ENCODE results near the gene DFFA. TPM values are rescaled to one million over a fixed set of nuclear protein-coding genes. Genes with fewer than 3 reads are reported as not detected.

The DFFA gene
- total RNA-seq, 1 experiment from 2014 or later, result 49.7 TPM

DNA sequence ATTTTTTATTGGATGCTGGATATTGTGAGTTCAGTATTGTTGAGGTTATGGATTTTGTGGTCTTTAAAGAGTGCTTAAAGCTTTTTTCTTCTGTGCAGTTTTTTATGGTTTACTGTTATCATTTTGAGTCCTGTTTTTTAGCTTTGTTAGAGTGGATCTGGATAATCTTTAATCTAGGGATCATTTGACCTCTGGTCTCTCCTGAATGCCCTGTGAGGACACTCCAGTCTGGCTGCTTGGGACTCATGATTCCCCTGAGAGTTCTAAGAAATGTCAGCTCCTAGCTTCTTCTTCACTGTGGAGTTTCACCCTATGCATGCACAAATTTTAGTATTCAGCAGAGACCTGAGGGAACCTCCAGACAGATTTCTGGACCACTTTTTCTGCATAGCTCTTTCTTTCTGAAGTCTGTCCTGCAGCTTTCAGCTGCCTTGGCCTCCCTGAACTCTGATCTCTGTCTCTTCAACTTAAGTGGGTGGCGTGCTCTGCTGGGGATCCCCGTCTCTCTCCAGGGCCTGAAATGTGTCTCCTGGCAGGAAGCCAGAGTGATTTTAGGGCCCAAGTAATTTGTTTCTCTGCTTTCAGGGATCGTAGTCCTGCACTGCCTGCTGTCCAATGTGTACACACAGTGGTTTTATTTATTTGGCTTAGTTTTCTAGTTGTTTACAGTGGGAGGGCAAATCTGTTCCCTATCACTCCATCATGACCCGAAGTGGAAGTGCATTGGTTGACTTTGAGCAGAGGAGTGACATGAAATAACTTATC is 17.1 kb upstream of the DFFA start:
- Histone ChIP-seq H3K27ac (ENCODE audit: low read depth, low read length, poor library complexity, severe bottlenecking) (no peak overlapping the region), H3K36me3 (ENCODE audit: insufficient read depth, low read length, poor library complexity, severe bottlenecking) (no peaks in the 10 kb centered on the region), H3K27me3 (replicated peaks; ENCODE audit: insufficient read depth, low read depth, low read length, poor library complexity) (no peaks in the 10 kb centered on the region), H3K4me1 (ENCODE audit: insufficient read depth, low read length, poor library complexity, severe bottlenecking) (peaks cover 1% of the 10 kb centered on the region), H3K9me3 (ENCODE audit: low read depth, low read length, poor library complexity, severe bottlenecking) (no peaks in the 10 kb centered on the region), H3K4me3 (ENCODE audit: low read depth, low read length, poor library complexity, severe bottlenecking) (no peak overlapping the region)
- intact Hi-C loops (cut with micrococcal nuclease; ENCODE audit: unreplicated experiment), result no loop called here
- TF ChIP-seq CTCF (conservative IDR thresholded peaks at IDR 0.05; ENCODE audit: low read depth, low read length) (no peak), EZH2 (IDR thresholded peaks at IDR 0.05; ENCODE audit: borderline replicate concordance, low read depth, low read length, poor library complexity, severe bottlenecking) (no peak)
- BruUV-seq (replicated peaks), result no TSS peak
- POLR2A ChIA-PET (ENCODE audit: low non-redundant PET), result no interaction called here
- CTCF ChIA-PET, result no interaction called here
- no peak for DNase-seq (ENCODE audit: low spot score)

DNA sequence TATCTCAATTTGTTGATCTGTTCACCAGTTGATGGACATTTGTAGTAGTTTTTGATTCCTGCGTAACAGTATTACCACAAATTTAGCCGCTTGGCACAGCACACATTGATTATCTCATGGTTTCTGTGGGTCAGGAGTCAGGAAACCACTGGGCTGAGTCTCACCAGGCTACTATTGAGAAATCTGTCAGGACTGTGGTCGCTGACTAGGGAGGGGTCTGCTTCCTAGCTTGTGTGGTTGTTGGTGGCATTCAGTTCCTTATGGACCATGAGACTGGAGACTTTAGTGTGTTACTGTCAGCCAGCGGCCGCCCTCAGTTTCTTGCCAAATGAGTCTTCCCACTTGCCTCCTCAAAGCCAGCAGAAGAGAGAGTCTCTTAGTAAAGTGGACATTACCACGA is 12.2 kb upstream of the DFFA start:
- intact Hi-C loops (cut with micrococcal nuclease; ENCODE audit: unreplicated experiment), result no loop called here
- no peaks in the 10 kb centered on the region for H3K9me3 ChIP-seq (ENCODE audit: low read depth, low read length, poor library complexity, severe bottlenecking)
- TF ChIP-seq CTCF (conservative IDR thresholded peaks at IDR 0.05; ENCODE audit: low read depth, low read length), result no peak
- no peak for TF ChIP-seq EZH2 (IDR thresholded peaks at IDR 0.05; ENCODE audit: borderline replicate concordance, low read depth, low read length, poor library complexity, severe bottlenecking)
- H3K36me3 ChIP-seq (ENCODE audit: insufficient read depth, low read length, poor library complexity, severe bottlenecking), result no peaks in the 10 kb centered on the region
- H3K27me3 ChIP-seq (replicated peaks; ENCODE audit: insufficient read depth, low read depth, low read length, poor library complexity), result no peaks in the 10 kb centered on the region
- BruUV-seq (replicated peaks), result no TSS peak
- CTCF ChIA-PET, result no interaction called here
- H3K4me1 ChIP-seq (ENCODE audit: insufficient read depth, low read length, poor library complexity, severe bottlenecking), result no peaks in the 10 kb centered on the region
- POLR2A ChIA-PET (ENCODE audit: low non-redundant PET), result no interaction called here
- no peak overlapping the region for H3K4me3 ChIP-seq (ENCODE audit: low read depth, low read length, poor library complexity, severe bottlenecking)
- no peak for DNase-seq (ENCODE audit: low spot score)
- H3K27ac ChIP-seq (ENCODE audit: low read depth, low read length, poor library complexity, severe bottlenecking), result no peak overlapping the region

- H3K27me3 ChIP-seq (replicated peaks; ENCODE audit: insufficient read depth, low read depth, low read length, poor library complexity), result no peaks in the 10 kb centered on the region
- BruUV-seq (replicated peaks), result no TSS peak
- H3K4me3 ChIP-seq (ENCODE audit: low read depth, low read length, poor library complexity, severe bottlenecking), result no peak overlapping the region
- DNase-seq (ENCODE audit: low spot score), result no peak
- ChIA-PET CTCF (no interaction called here), POLR2A (ENCODE audit: low non-redundant PET) (no interaction called here)
- H3K4me1 ChIP-seq (ENCODE audit: insufficient read depth, low read length, poor library complexity, severe bottlenecking), result no peaks in the 10 kb centered on the region
- H3K9me3 ChIP-seq (ENCODE audit: low read depth, low read length, poor library complexity, severe bottlenecking), result no peaks in the 10 kb centered on the region
- H3K36me3 ChIP-seq (ENCODE audit: insufficient read depth, low read length, poor library complexity, severe bottlenecking), result no peaks in the 10 kb centered on the region
- intact Hi-C loops (cut with micrococcal nuclease; ENCODE audit: unreplicated experiment), result no loop called here
- TF ChIP-seq CTCF (conservative IDR thresholded peaks at IDR 0.05; ENCODE audit: low read depth, low read length), result no peak
- TF ChIP-seq EZH2 (IDR thresholded peaks at IDR 0.05; ENCODE audit: borderline replicate concordance, low read depth, low read length, poor library complexity, severe bottlenecking), result no peak
- no peak overlapping the region for H3K27ac ChIP-seq (ENCODE audit: low read depth, low read length, poor library complexity, severe bottlenecking)
Measured at GRCh38 chr1:10480614-10481013, 8.3 kb upstream of the DFFA start.
